Epithelial cell of esophagus (primary cell): Measurements from ENCODE around the gene NSUN3.
A peak's percentile ranks its signal among the peaks of the same experiment; 100 is the strongest.

ENCODE experiments used
- DNase-seq: peaks from one replicate; pipeline ENCODE4 v3.0.0; 2010; ENCODE audit warnings: low read depth
- H3K4me3 ChIP-seq: 2 replicates; pipeline ENCODE4 v1.5.1; 2011; ENCODE audit warnings: mild to moderate bottlenecking, low read length, control low read depth
- TF ChIP-seq, protein P1 (sequence below): IDR thresholded peaks from 2 replicates; pipeline ENCODE4 v1.5.1; 2011; ENCODE audit warnings: low read depth, mild to moderate bottlenecking, low read length, control low read depth, inconsistent platforms; ENCODE audit not compliant: insufficient read depth; ENCODE audit errors: missing control alignments

Gene NSUN3

DNA sequence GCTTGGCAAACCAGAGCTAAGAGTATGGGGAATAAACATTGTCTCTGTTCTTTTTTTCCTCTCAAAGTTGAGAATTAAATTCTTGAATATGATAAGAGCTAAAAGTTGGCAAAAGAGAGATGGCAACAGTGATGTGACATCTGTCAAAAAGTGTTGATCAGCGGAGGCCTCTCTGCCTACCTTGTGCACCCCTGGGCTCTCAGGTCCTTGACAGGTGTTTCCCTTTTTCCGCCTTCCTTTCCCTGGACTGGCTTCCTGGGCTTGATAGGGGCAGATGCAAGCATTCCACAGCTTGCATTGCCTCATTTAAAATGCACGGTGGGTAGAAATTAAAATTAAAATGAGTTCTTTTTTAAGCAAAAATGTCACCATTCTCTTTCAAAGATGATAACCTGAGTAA is 84.2 kb downstream of the NSUN3 start:
- TF ChIP-seq, protein P1, sequence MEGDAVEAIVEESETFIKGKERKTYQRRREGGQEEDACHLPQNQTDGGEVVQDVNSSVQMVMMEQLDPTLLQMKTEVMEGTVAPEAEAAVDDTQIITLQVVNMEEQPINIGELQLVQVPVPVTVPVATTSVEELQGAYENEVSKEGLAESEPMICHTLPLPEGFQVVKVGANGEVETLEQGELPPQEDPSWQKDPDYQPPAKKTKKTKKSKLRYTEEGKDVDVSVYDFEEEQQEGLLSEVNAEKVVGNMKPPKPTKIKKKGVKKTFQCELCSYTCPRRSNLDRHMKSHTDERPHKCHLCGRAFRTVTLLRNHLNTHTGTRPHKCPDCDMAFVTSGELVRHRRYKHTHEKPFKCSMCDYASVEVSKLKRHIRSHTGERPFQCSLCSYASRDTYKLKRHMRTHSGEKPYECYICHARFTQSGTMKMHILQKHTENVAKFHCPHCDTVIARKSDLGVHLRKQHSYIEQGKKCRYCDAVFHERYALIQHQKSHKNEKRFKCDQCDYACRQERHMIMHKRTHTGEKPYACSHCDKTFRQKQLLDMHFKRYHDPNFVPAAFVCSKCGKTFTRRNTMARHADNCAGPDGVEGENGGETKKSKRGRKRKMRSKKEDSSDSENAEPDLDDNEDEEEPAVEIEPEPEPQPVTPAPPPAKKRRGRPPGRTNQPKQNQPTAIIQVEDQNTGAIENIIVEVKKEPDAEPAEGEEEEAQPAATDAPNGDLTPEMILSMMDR, result no peak
- H3K4me3 ChIP-seq, result no peak overlapping the region
- no peak for DNase-seq

GRCh38 chr3:94150113-94150512 is 87.3 kb downstream of the NSUN3 start:
- peak; percentile 4 for DNase-seq
- no peak overlapping the region for H3K4me3 ChIP-seq
- TF ChIP-seq, protein P1, result no peak

- no peak overlapping the region for H3K4me3 ChIP-seq
- DNase-seq, result no peak
- TF ChIP-seq, protein P1, result no peak
These were observed 93.8 kb downstream of the NSUN3 start for GRCh38 chr3:94156626-94157025.

GRCh38 chr3:94158512-94158911 is 95.7 kb downstream of the NSUN3 start:
- H3K4me3 ChIP-seq, result no peak overlapping the region
- TF ChIP-seq, protein P1, result no peak
- DNase-seq, result no peak

DNA sequence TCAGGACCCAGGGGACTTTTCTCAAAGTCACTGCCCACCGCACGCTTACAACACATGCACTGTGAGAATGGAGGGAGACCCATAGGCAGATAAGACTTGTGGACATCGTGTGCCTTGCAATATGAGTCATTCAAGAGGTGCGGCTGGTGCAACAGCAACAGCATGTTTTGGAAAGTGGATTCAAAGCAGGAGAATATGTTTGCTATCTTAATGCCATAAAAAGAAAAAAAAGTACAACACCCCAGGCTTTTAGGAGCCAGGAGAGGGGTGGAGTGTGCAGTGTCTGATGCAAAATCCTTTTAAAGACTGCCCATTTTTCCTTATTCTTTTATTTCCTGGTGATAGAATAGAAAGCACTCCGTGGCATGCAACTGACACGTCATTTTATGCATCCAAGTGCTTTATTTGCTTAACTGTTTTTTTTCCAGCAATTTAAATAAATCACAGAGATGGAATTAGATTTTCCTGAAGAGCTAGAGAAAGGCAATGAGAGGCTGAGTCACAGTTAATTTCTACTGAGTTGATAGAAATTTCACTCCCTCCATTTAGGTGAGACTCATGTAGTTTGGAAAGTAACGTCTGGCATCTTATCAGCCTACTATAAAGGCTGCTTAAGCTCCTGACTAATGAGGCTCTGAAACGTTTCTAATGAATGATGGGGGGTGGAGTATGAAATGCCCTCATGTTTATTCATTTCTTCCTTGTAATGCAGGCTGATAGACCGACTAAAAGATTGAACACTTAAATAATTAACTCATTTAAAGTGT is 96.4 kb downstream of the NSUN3 start:
- peak; percentile 82 for DNase-seq
- peak overlapping the region; percentile 39 for H3K4me3 ChIP-seq

DNA sequence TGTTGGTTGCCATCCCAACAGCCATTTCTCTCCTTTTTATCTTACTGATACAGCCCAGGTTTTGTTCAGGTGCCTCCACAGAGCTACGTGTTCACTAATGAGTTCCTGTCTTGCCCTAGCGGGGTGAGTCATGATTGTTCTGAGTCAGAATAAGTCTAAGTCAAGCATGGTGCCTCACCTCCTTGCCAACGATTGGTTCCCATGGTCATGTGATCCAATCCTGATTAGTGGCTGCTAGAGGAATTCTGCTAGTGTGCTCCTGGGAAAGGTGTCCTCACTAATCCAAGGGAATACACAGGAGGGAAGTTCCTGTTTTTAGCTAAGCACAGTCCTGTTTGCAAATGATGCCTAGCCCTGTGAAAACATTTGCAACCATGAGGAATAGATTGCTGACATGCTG is 99.8 kb downstream of the NSUN3 start:
- TF ChIP-seq, protein P1, result no peak
- no peak overlapping the region for H3K4me3 ChIP-seq
- DNase-seq, result peak; percentile 97

More for the DNA sequence above, 96.4 kb downstream of the NSUN3 start:
- TF ChIP-seq, protein P1, result peak; percentile 31

DNA sequence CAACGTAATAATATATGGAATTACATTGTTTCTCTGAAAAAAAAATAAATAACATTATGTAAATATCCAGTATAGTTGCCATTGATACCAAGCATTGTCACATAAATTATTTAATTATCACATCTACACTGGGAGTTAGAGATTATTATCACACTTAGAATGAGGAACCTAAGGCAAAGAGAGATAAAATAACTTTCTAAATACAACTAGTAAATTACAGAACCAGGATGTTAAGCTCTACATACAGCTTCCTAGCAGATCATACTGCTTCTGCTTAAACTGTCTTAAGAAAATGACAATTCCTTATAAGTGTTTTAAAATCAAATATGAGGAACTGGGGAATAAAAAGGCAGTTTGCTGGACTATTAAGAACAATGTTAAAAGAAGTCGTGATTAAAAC is 104.5 kb downstream of the NSUN3 start:
- TF ChIP-seq, protein P1, result no peak
- no peak overlapping the region for H3K4me3 ChIP-seq

More for the DNA sequence above, 104.5 kb downstream of the NSUN3 start:
- DNase-seq, result no peak
